ENCODE data around the gene GNB1L.
A peak's percentile ranks its signal among the peaks of the same experiment; 100 is the strongest.
"Not testable (repeated sequence)": the region's sequence is repeated elsewhere in the genome, so short reads cannot be mapped to it uniquely, and the experiment has no call there.

GNB1L gene

GRCh38 chr22:19842393-19843106, 12.1 kb downstream of the GNB1L start:
- no peak for DNase-seq

- no peak for DNase-seq
Measured at GRCh38 chr22:19841641-19842392, 12.9 kb downstream of the GNB1L start.

- no peak for DNase-seq
Measured at GRCh38 chr22:19840955-19841640, 13.6 kb downstream of the GNB1L start.

GRCh38 chr22:19840059-19840458, 14.6 kb downstream of the GNB1L start:
- no peak for DNase-seq

- DNase-seq, result no peak
Measured at GRCh38 chr22:19837915-19838314, 16.8 kb downstream of the GNB1L start.

- DNase-seq, result no peak
Measured at GRCh38 chr22:19836512-19836911, 18.2 kb downstream of the GNB1L start.

- no peak for DNase-seq
Measured at GRCh38 chr22:19834599-19834998, 20.1 kb downstream of the GNB1L start.

GRCh38 chr22:19833327-19833726, 21.3 kb downstream of the GNB1L start:
- DNase-seq, result not testable (repeated sequence)

GRCh38 chr22:19832476-19833108, 22.1 kb downstream of the GNB1L start:
- no peak for DNase-seq

- DNase-seq, result not testable (repeated sequence)
Measured at GRCh38 chr22:19831979-19832378, 22.7 kb downstream of the GNB1L start.

- no peak for DNase-seq
Measured at GRCh38 chr22:19831016-19831415, 23.7 kb downstream of the GNB1L start.

- peak; percentile 24 for DNase-seq
Measured at GRCh38 chr22:19828035-19828401, 26.7 kb downstream of the GNB1L start.

- DNase-seq, result no peak
Measured at GRCh38 chr22:19827341-19828034, 27.2 kb downstream of the GNB1L start.

GRCh38 chr22:19826619-19826950, 28.1 kb downstream of the GNB1L start:
- no peak for DNase-seq

- no peak for DNase-seq
Measured at GRCh38 chr22:19825904-19826618, 28.6 kb downstream of the GNB1L start.

GRCh38 chr22:19824926-19825339, 29.7 kb downstream of the GNB1L start:
- DNase-seq, result no peak

GRCh38 chr22:19824212-19824925, 30.3 kb downstream of the GNB1L start:
- DNase-seq, result no peak

- no peak for DNase-seq
Measured at GRCh38 chr22:19823902-19824211, 30.8 kb downstream of the GNB1L start.

GRCh38 chr22:19823191-19823901, 31.3 kb downstream of the GNB1L start:
- no peak for DNase-seq

GRCh38 chr22:19822301-19823117, 32.2 kb downstream of the GNB1L start:
- no peak for DNase-seq
